K562 (cell line): ENCODE data around the gene PHTF1. TPM values are rescaled to one million over a fixed set of nuclear protein-coding genes. Genes with fewer than 3 reads are reported as not detected.

ENCODE experiments used
- AFF4 ChIP-seq: sonication (generic); formaldehyde crosslinking; IDR thresholded peaks from 2 replicates; pipeline ENCODE4 v1.8.0; 2023; ENCODE audit warnings: mild to moderate bottlenecking, missing genetic modification reagents
- CBFA2T3 ChIP-seq: fragments of 450-650 bp; IDR thresholded peaks from 2 replicates; pipeline ENCODE4 v1.6.1; 2017
- CEBPB ChIP-seq: fragments of 450-650 bp; IDR thresholded peaks from 2 replicates; pipeline ENCODE4 v1.6.1; 2016; ENCODE audit warnings: missing genetic modification characterization, missing compliant biosample characterization
- DACH1 ChIP-seq: fragments of 450-650 bp; IDR thresholded peaks from 2 replicates; pipeline ENCODE4 v1.6.1; 2018; ENCODE audit not compliant: partially characterized antibody
- EWSR1 ChIP-seq: fragments of 450-650 bp; IDR thresholded peaks from 2 replicates; pipeline ENCODE4 v1.6.1; 2018; ENCODE audit warnings: borderline replicate concordance, mild to moderate bottlenecking, low read depth, moderate library complexity; ENCODE audit not compliant: partially characterized antibody
- KDM2B ChIP-seq: fragments of 250-450 bp; sonication (Bioruptor Pico); IDR thresholded peaks from 2 replicates; pipeline ENCODE4 v1.8.0; 2021; ENCODE audit warnings: mild to moderate bottlenecking, moderate library complexity
- NBN ChIP-seq: fragments of 450-650 bp; IDR thresholded peaks from 2 replicates; pipeline ENCODE4 v1.6.1; 2016; ENCODE audit warnings: low read depth, mild to moderate bottlenecking
- POLR2G ChIP-seq: fragments of 200-400 bp; formaldehyde crosslinking; IDR thresholded peaks from 2 replicates; pipeline ENCODE4 v1.6.1; 2017; ENCODE audit warnings: low read depth, mild to moderate bottlenecking, antibody characterized with exemption, low read length, moderate library complexity
- RBM14 ChIP-seq: fragments of 200-400 bp; formaldehyde crosslinking; IDR thresholded peaks from 2 replicates; pipeline ENCODE4 v1.6.1; 2018; ENCODE audit warnings: low read depth, mild to moderate bottlenecking, low read length, moderate library complexity, borderline replicate concordance; ENCODE audit not compliant: insufficient read depth
- RBM15 ChIP-seq: fragments of 200-400 bp; formaldehyde crosslinking; IDR thresholded peaks from 2 replicates; pipeline ENCODE4 v1.6.1; 2018; ENCODE audit warnings: mild to moderate bottlenecking, low read length, moderate library complexity; ENCODE audit not compliant: insufficient read depth
- SAFB2 ChIP-seq: fragments of 200-400 bp; formaldehyde crosslinking; IDR thresholded peaks from 2 replicates; pipeline ENCODE4 v1.6.1; 2018; ENCODE audit warnings: borderline replicate concordance, low read length, low read depth, moderate library complexity; ENCODE audit not compliant: severe bottlenecking
- SPI1 ChIP-seq: IDR thresholded peaks from 2 replicates; pipeline ENCODE4 v1.6.1; 2011; ENCODE audit warnings: low read depth, low read length, control low read depth, borderline replicate concordance
- SRSF1 ChIP-seq: fragments of 200-400 bp; formaldehyde crosslinking; IDR thresholded peaks from 2 replicates; pipeline ENCODE4 v1.6.1; 2017; ENCODE audit warnings: mild to moderate bottlenecking, low read depth, low read length, moderate library complexity
- XRCC3 ChIP-seq: fragments of 450-650 bp; IDR thresholded peaks from 2 replicates; pipeline ENCODE4 v1.6.1; 2017; ENCODE audit warnings: mild to moderate bottlenecking, moderate library complexity
- ZNF197 ChIP-seq: fragments of 200-800 bp; sonication (Bioruptor generic); IDR thresholded peaks from 2 replicates; pipeline ENCODE4 v1.6.1; 2016; ENCODE audit warnings: low read depth, missing genetic modification characterization, missing compliant biosample characterization
- ZNF212 ChIP-seq: fragments of 450-650 bp; formaldehyde crosslinking; IDR thresholded peaks from 2 replicates; pipeline ENCODE4 v1.4.0; 2020; ENCODE audit warnings: mild to moderate bottlenecking
- ZNF23 ChIP-seq: fragments of 250-450 bp; sonication (Bioruptor Pico); IDR thresholded peaks from 2 replicates; pipeline ENCODE4 v1.4.0; 2020; ENCODE audit warnings: mild to moderate bottlenecking
- polyA plus RNA-seq, 8 experiments: library from polyadenylated mRNA; depleted of rRNA in 4 of 8; stranded (reverse) in 5 of 8; unstranded in 3 of 8; fragments of >200 nt; fragmentation: Nextera tagmentation in 2 of 8; fragmentation: Illumina TruSeq in 1 of 8; extraction: Ambion mirVana in 2 of 8; extraction: Trizol in 1 of 8; gene quantifications; 2 replicates each; pipeline versions ENCODE4 v1.2.1 to v1.2.3, GENCODE V29; 2011 to 2014; ENCODE audit warnings: inconsistent platforms in 1 of 8, missing spikeins in 1 of 8
- total RNA-seq, 7 experiments: library from RNA; depleted of rRNA in 6 of 7; stranded (reverse); fragments of >200 nt in 6 of 7; fragmentation: Illumina TruSeq in 2 of 7; extraction: Trizol in 2 of 7; gene quantifications; 2 replicates each; pipeline versions ENCODE4 v1.2.1 to v1.2.3, GENCODE V29; 2011 to 2021; ENCODE audit warnings: low replicate concordance in 1 of 7
- TF ChIP-seq, protein P1 (sequence below): fragments of 250-450 bp; sonication (Bioruptor Pico); IDR thresholded peaks from 2 replicates; pipeline ENCODE4 v1.8.0; 2022; ENCODE audit warnings: moderate library complexity, mild to moderate bottlenecking, inconsistent platforms
- TF ChIP-seq, protein P2 (sequence below): fragments of 200-800 bp; sonication (Bioruptor generic); IDR thresholded peaks from 2 replicates; pipeline ENCODE4 v1.6.1; 2016; ENCODE audit warnings: missing genetic modification characterization, missing compliant biosample characterization

PHTF1 gene
- total and polyA plus RNA-seq, 9 of the 15 experiments (the other 6 are each of a cell fraction or from before 2014, with no cell fraction given), result 8.4 to 36.2 (median 23.0) TPM

- TF ChIP-seq, protein P1, sequence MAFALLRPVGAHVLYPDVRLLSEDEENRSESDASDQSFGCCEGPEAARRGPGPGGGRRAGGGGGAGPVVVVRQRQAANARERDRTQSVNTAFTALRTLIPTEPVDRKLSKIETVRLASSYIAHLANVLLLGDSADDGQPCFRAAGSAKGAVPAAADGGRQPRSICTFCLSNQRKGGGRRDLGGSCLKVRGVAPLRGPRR (CRISPR knock-in tag), result no peak
- TF ChIP-seq AFF4 (peak; percentile 95; the same call in 1 of the 2 replicates), RBM15 (no peak), ZNF212 (no peak), EWSR1 (no peak), RBM14 (no peak), ZNF23 (CRISPR knock-in tag) (no peak), SPI1 (peak; percentile 94), XRCC3 (no peak), NBN (peak; percentile 66), SRSF1 (no peak), POLR2G (peak; percentile 99), SAFB2 (no peak), CEBPB (tag) (no peak), ZNF197 (CRISPR knock-in tag) (0 out of 2 replicates have a peak, but pooled peaks have one; percentile 56), DACH1 (no peak), KDM2B (CRISPR knock-in tag) (peak; percentile 68; the same call in 1 of the 2 replicates), CBFA2T3 (no peak)
- TF ChIP-seq, protein P2, sequence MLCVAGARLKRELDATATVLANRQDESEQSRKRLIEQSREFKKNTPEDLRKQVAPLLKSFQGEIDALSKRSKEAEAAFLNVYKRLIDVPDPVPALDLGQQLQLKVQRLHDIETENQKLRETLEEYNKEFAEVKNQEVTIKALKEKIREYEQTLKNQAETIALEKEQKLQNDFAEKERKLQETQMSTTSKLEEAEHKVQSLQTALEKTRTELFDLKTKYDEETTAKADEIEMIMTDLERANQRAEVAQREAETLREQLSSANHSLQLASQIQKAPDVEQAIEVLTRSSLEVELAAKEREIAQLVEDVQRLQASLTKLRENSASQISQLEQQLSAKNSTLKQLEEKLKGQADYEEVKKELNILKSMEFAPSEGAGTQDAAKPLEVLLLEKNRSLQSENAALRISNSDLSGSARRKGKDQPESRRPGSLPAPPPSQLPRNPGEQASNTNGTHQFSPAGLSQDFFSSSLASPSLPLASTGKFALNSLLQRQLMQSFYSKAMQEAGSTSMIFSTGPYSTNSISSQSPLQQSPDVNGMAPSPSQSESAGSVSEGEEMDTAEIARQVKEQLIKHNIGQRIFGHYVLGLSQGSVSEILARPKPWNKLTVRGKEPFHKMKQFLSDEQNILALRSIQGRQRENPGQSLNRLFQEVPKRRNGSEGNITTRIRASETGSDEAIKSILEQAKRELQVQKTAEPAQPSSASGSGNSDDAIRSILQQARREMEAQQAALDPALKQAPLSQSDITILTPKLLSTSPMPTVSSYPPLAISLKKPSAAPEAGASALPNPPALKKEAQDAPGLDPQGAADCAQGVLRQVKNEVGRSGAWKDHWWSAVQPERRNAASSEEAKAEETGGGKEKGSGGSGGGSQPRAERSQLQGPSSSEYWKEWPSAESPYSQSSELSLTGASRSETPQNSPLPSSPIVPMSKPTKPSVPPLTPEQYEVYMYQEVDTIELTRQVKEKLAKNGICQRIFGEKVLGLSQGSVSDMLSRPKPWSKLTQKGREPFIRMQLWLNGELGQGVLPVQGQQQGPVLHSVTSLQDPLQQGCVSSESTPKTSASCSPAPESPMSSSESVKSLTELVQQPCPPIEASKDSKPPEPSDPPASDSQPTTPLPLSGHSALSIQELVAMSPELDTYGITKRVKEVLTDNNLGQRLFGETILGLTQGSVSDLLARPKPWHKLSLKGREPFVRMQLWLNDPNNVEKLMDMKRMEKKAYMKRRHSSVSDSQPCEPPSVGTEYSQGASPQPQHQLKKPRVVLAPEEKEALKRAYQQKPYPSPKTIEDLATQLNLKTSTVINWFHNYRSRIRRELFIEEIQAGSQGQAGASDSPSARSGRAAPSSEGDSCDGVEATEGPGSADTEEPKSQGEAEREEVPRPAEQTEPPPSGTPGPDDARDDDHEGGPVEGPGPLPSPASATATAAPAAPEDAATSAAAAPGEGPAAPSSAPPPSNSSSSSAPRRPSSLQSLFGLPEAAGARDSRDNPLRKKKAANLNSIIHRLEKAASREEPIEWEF (CRISPR knock-in tag), result no peak
These were observed at the start of gene PHTF1 (continued) for GRCh38 chr1:113759333-113760101.
